Panc1 (cell line): ENCODE results near the gene HIPK2. TPM values are rescaled to one million over a fixed set of nuclear protein-coding genes. Genes with fewer than 3 reads are reported as not detected.

Source experiments
- ATAC-seq: fragments of 200-7000 bp; cut with Tn5 transposase; 2 replicates; pipeline ENCODE4 v1.9.1; 2020; ENCODE audit warnings: mild to moderate bottlenecking, moderate library complexity
- BruUV-seq: library from RNA; stranded (reverse); fragments of 400-500 nt; replicated peaks from 2 replicates; lab custom pipeline; 2021; lab: Mats Ljungman, UMichigan
- CTCF ChIA-PET: fragments of 300-600 bp; sonication (Branson Sonifier 250); formaldehyde crosslinking; loops from one replicate; lab custom pipeline; 2022; ENCODE audit warnings: antibody characterized with exemption; lab: Charles Lee
- POLR2A ChIA-PET: fragments of 300-600 bp; sonication (Branson Sonifier 250); formaldehyde crosslinking; loops from one replicate; lab custom pipeline; 2022; ENCODE audit warnings: antibody characterized with exemption; lab: Charles Lee
- DNase-seq: peaks from one replicate; pipeline ENCODE4 v3.0.0-alpha.2; 2010; ENCODE audit warnings: low read depth, low spot score
- H3K27ac ChIP-seq: 2 replicates; pipeline ENCODE4 v1.5.1; 2011; ENCODE audit warnings: mild to moderate bottlenecking, low read length, inconsistent platforms
- H3K27me3 ChIP-seq: fragments of 200-500 bp; sonication (Bioruptor generic); 2 replicates; pipeline ENCODE4 v1.6.0; 2014; ENCODE audit warnings: low read length, inconsistent platforms; ENCODE audit not compliant: control insufficient read depth, insufficient read depth
- H3K36me3 ChIP-seq: fragments of 200-500 bp; sonication (Bioruptor generic); 2 replicates; pipeline ENCODE4 v1.5.1; 2014; ENCODE audit warnings: inconsistent platforms, mild to moderate bottlenecking, low read length, moderate library complexity; ENCODE audit not compliant: control insufficient read depth, insufficient read depth
- H3K4me1 ChIP-seq: 2 replicates; pipeline ENCODE4 v1.5.1; 2011; ENCODE audit warnings: inconsistent platforms, mild to moderate bottlenecking, low read length, moderate library complexity; ENCODE audit not compliant: control insufficient read depth, insufficient read depth
- H3K4me3 ChIP-seq, 2 experiments: 2 replicates each; pipeline ENCODE4 v1.5.1; 2011 to 2012; ENCODE audit warnings: low read depth in 2 of 2, low read length in 2 of 2, mild to moderate bottlenecking in 2 of 2, inconsistent platforms in 1 of 2, moderate library complexity in 1 of 2
- H3K9me3 ChIP-seq: fragments of 200-500 bp; sonication (Bioruptor generic); 2 replicates; pipeline ENCODE4 v1.5.1; 2014; ENCODE audit warnings: low read depth, mild to moderate bottlenecking, inconsistent platforms, low read length, moderate library complexity; ENCODE audit not compliant: control insufficient read depth, insufficient read depth
- POLR2AphosphoS5 ChIP-seq: IDR thresholded peaks from 2 replicates; pipeline ENCODE4 v1.6.1; 2012; ENCODE audit warnings: mild to moderate bottlenecking, low read depth, low read length, moderate library complexity
- SIN3A ChIP-seq: IDR thresholded peaks from 2 replicates; pipeline ENCODE4 v1.6.1; 2012; ENCODE audit warnings: low read depth, mild to moderate bottlenecking, low read length, moderate library complexity, borderline replicate concordance; ENCODE audit not compliant: insufficient read depth
- TCF7L2 ChIP-seq: IDR thresholded peaks from 2 replicates; pipeline ENCODE4 v1.6.1; 2011; ENCODE audit warnings: mild to moderate bottlenecking, low read depth, low read length, inconsistent platforms
- in situ Hi-C: cut with HindIII; loops from 2 replicates; pipeline ENCODE4 v1.10.0; 2016; ENCODE audit warnings: low sequenced_read_pairs, low pct_unique_long_range_greater_than_20kb
- intact Hi-C: fragments of 100-400 bp; cut with micrococcal nuclease; formaldehyde crosslinking; loops from one replicate; pipeline ENCODE4 v1.10.0; 2022; ENCODE audit not compliant: unreplicated experiment
- total RNA-seq: library from RNA; stranded (reverse); gene quantifications from one replicate; pipeline ENCODE4 v1.2.1, GENCODE V29; 2021; ENCODE audit not compliant: unreplicated experiment
- TF ChIP-seq, protein P1 (sequence below), 2 experiments: IDR thresholded peaks; 2 replicates each; pipeline ENCODE4 v1.6.1; 2011 to 2012; ENCODE audit warnings: low read depth in 2 of 2, control low read depth in 1 of 2, low read length in 1 of 2, mild to moderate bottlenecking in 1 of 2, moderate library complexity in 1 of 2; ENCODE audit not compliant: insufficient read depth in 1 of 2
- TF ChIP-seq, protein P2 (sequence below): fragments of 450-650 bp; IDR thresholded peaks from 2 replicates; pipeline ENCODE4 v1.5.1; 2017; ENCODE audit warnings: mild to moderate bottlenecking

HIPK2 gene
- total RNA-seq, 1 experiment from 2014 or later = 34.1 TPM

DNA sequence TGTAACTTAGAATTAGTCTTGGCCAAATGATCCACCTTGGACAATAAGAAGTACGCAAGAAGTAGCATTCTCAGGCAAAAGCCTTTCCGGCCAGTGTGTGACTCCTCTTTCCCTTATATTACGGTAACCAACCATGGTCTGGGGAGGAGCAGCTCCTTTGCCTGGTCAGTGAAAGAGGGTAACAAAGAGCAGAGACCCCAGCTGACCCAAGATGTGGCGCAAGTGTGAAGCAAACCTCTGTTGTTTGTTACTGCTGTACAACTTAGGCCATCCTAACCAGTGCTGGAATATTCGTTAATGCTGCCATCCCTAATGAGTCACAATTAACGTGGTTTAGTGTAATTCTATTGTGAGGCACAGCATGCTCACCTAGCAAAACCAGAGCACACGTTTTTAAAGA, 44.0 kb downstream of the HIPK2 start:
- H3K27me3 ChIP-seq = no peaks in the 10 kb centered on the region
- no peak for DNase-seq
- H3K9me3 ChIP-seq = peaks cover 8% of the 10 kb centered on the region; the same call in 1 of the 2 replicates
- intact Hi-C loops = no loop called here
- no peak overlapping the region for H3K4me3 ChIP-seq
- ATAC-seq = no peak
- BruUV-seq = no TSS peak
- peak overlapping the region; percentile 96; the same call in 1 of the 2 replicates for H3K27ac ChIP-seq
- TF ChIP-seq, protein P1, sequence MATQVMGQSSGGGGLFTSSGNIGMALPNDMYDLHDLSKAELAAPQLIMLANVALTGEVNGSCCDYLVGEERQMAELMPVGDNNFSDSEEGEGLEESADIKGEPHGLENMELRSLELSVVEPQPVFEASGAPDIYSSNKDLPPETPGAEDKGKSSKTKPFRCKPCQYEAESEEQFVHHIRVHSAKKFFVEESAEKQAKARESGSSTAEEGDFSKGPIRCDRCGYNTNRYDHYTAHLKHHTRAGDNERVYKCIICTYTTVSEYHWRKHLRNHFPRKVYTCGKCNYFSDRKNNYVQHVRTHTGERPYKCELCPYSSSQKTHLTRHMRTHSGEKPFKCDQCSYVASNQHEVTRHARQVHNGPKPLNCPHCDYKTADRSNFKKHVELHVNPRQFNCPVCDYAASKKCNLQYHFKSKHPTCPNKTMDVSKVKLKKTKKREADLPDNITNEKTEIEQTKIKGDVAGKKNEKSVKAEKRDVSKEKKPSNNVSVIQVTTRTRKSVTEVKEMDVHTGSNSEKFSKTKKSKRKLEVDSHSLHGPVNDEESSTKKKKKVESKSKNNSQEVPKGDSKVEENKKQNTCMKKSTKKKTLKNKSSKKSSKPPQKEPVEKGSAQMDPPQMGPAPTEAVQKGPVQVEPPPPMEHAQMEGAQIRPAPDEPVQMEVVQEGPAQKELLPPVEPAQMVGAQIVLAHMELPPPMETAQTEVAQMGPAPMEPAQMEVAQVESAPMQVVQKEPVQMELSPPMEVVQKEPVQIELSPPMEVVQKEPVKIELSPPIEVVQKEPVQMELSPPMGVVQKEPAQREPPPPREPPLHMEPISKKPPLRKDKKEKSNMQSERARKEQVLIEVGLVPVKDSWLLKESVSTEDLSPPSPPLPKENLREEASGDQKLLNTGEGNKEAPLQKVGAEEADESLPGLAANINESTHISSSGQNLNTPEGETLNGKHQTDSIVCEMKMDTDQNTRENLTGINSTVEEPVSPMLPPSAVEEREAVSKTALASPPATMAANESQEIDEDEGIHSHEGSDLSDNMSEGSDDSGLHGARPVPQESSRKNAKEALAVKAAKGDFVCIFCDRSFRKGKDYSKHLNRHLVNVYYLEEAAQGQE (IDR thresholded peaks at IDR 0.05; ENCODE audit: insufficient read depth in 1 of 2, low read depth in 2 of 2, low read length in 1 of 2) = no peak
- TF ChIP-seq TCF7L2 = no peak
- TF ChIP-seq, protein P2, sequence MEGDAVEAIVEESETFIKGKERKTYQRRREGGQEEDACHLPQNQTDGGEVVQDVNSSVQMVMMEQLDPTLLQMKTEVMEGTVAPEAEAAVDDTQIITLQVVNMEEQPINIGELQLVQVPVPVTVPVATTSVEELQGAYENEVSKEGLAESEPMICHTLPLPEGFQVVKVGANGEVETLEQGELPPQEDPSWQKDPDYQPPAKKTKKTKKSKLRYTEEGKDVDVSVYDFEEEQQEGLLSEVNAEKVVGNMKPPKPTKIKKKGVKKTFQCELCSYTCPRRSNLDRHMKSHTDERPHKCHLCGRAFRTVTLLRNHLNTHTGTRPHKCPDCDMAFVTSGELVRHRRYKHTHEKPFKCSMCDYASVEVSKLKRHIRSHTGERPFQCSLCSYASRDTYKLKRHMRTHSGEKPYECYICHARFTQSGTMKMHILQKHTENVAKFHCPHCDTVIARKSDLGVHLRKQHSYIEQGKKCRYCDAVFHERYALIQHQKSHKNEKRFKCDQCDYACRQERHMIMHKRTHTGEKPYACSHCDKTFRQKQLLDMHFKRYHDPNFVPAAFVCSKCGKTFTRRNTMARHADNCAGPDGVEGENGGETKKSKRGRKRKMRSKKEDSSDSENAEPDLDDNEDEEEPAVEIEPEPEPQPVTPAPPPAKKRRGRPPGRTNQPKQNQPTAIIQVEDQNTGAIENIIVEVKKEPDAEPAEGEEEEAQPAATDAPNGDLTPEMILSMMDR = no peak
- TF ChIP-seq SIN3A = no peak
- TF ChIP-seq POLR2AphosphoS5 = no peak
- ChIA-PET CTCF (no interaction called here), POLR2A (no interaction called here)
- H3K4me1 ChIP-seq = peaks cover 47% of the 10 kb centered on the region
- in situ Hi-C loops = no loop called here
- H3K36me3 ChIP-seq = no peaks in the 10 kb centered on the region

DNA sequence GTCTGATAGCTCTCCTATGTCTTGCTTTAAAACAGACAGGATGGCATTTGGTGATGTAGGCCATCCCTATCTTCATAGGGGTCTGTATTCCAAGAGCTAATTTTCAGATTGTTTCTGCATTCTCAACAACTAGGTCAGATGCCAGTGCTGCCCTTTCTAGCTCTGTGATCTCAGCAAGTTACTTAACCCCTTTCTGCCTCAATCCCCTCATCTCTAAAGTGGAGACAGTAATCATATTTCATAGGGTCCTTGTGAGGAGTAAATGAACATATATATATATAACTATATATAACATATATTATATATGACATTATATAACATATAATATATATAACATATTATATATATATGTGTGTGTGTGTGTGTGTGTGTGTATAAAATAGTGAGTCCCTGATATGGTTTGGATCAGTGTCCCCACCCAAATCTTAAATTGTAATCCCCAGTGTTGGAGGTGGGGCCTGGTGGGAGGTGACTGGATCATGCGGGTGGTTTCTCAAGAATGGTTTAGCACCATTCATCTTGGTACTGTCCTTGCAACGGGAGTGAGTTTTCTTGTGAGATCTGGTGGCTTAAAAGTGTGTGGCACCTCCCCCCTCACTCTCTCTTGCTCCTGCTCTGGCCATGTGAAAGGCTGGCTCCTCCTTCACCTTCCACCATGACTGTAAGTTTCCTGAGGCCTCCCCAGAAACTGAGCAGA, 45.2 kb downstream of the HIPK2 start:
- H3K27me3 ChIP-seq = no peaks in the 10 kb centered on the region
- H3K36me3 ChIP-seq = no peaks in the 10 kb centered on the region
- H3K27ac ChIP-seq = peak overlapping the region; percentile 96
- DNase-seq = no peak
- BruUV-seq = no TSS peak
- H3K4me1 ChIP-seq = peaks cover 36% of the 10 kb centered on the region
- peak; percentile 67 for ATAC-seq
- peak overlapping the region in 1 of 2 experiments; percentile 48; a peak in 2 of 4 replicates for H3K4me3 ChIP-seq
- H3K9me3 ChIP-seq = peaks cover 8% of the 10 kb centered on the region; the same call in 1 of the 2 replicates
- intact Hi-C loops (no loop called here), in situ Hi-C loops (no loop called here)
- TF ChIP-seq POLR2AphosphoS5 = peak; percentile 2; the same call in 1 of the 2 replicates
- no peak for TF ChIP-seq TCF7L2
- no peak for TF ChIP-seq SIN3A
- TF ChIP-seq, protein P1 (IDR thresholded peaks at IDR 0.05; ENCODE audit: insufficient read depth in 1 of 2, low read depth in 2 of 2, low read length in 1 of 2) = 0 out of 4 replicates have a peak, but pooled peaks of 1 of the 2 experiments have one; percentile 3
- POLR2A ChIA-PET = no interaction called here
- CTCF ChIA-PET = no interaction called here
